Prostate gland (tissue), 2 donors: ENCODE measurements around the gene UBTD2.
"Not testable (repeated sequence)": the region's sequence is repeated elsewhere in the genome, so short reads cannot be mapped to it uniquely, and the experiment has no call there.

Experiments
- CTCF ChIP-seq, 4 experiments: fragments of 200-600 bp in 2 of 4; fragments of 450-650 bp in 2 of 4; sonication (generic) in 2 of 4; IDR thresholded peaks; 1 replicate in 3 of 4; 2 replicates in 1 of 4; pipeline ENCODE4 v1.5.1; 2016 to 2019; ENCODE audit warnings: antibody characterized with exemption in 4 of 4, mild to moderate bottlenecking in 2 of 4, moderate library complexity in 2 of 4
- POLR2AphosphoS5 ChIP-seq: sonication (generic); formaldehyde crosslinking; IDR thresholded peaks from one replicate; pipeline ENCODE4 v1.6.1; 2017; ENCODE audit warnings: antibody characterized with exemption

- not testable (repeated sequence) for TF ChIP-seq CTCF (IDR thresholded peaks at IDR 0.05); POLR2AphosphoS5
These were observed 3.6 kb upstream of the UBTD2 start for GRCh38 chr5:172287140-172287539.
